Measurements from ENCODE around the gene FNDC8.

DNA sequence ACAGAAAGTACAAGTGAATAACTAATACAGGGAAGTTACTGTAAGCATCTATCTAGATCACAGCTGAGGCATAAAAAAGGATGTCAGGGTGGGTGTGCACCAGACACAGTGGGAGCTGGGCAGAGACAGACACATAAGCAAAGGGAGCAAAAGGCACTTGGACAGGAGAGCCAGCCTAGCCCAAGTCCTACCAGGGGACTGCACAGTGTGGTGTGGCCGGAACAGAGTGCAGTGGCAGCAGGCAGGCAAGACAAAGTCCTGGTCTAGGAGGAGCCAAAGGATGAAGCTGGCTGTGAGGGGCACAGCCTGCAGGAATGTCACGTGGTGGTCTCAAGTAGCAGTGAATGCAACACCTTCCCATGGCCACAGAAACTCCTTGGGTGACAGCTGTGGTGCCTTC is 23.6 kb upstream of the FNDC8 start:
- TF ChIP-seq, protein P1, sequence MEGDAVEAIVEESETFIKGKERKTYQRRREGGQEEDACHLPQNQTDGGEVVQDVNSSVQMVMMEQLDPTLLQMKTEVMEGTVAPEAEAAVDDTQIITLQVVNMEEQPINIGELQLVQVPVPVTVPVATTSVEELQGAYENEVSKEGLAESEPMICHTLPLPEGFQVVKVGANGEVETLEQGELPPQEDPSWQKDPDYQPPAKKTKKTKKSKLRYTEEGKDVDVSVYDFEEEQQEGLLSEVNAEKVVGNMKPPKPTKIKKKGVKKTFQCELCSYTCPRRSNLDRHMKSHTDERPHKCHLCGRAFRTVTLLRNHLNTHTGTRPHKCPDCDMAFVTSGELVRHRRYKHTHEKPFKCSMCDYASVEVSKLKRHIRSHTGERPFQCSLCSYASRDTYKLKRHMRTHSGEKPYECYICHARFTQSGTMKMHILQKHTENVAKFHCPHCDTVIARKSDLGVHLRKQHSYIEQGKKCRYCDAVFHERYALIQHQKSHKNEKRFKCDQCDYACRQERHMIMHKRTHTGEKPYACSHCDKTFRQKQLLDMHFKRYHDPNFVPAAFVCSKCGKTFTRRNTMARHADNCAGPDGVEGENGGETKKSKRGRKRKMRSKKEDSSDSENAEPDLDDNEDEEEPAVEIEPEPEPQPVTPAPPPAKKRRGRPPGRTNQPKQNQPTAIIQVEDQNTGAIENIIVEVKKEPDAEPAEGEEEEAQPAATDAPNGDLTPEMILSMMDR (IDR thresholded peaks at IDR 0.05; ENCODE audit: poor library complexity), result no peak
- TF ChIP-seq EZH2 (IDR thresholded peaks at IDR 0.05; ENCODE audit: borderline replicate concordance) (no peak), EZH2phosphoT487 (IDR thresholded peaks at IDR 0.05; ENCODE audit: low read depth, severe bottlenecking, unreplicated experiment) (no peak)

Measured in hepatocyte (in vitro differentiated cells).